Common myeloid progenitor, CD34-positive (primary cell): ENCODE measurements around the gene NEDD4L.

ENCODE experiments used
- CTCF ChIA-PET: fragments of 350-600 bp; sonication (Branson Sonifier 250); formaldehyde crosslinking; loops from one replicate; lab custom pipeline; 2021; ENCODE audit warnings: antibody characterized with exemption; lab: Charles Lee
- POLR2A ChIA-PET: fragments of 350-600 bp; sonication (Branson Sonifier 250); formaldehyde crosslinking; loops from one replicate; lab custom pipeline; 2021; ENCODE audit warnings: antibody characterized with exemption; lab: Charles Lee
- DNase-seq, 3 donors: peaks; one replicate each; pipeline versions ENCODE4 v3.0.0 to v3.0.0-alpha.2; 2013
- H3K27ac ChIP-seq, 2 experiments: 1 replicate in 1 of 2; 2 replicates in 1 of 2; pipeline ENCODE4 v1.7.0; 2013; ENCODE audit warnings: inconsistent platforms in 2 of 2, low read length in 2 of 2, mild to moderate bottlenecking in 2 of 2, low read depth in 1 of 2, moderate library complexity in 1 of 2; ENCODE audit not compliant: severe bottlenecking in 2 of 2, insufficient read depth in 1 of 2, poor library complexity in 1 of 2
- H3K27me3 ChIP-seq, 5 experiments: replicated peaks in 2 of 5; 1 replicate in 3 of 5; 2 replicates in 2 of 5; pipeline versions ENCODE4 v1.6.1 to v1.7.0; 2013; ENCODE audit warnings: low read length in 4 of 5, mild to moderate bottlenecking in 2 of 5, moderate library complexity in 2 of 5, inconsistent platforms in 1 of 5; ENCODE audit not compliant: insufficient read depth in 5 of 5, control insufficient read depth in 4 of 5
- H3K36me3 ChIP-seq, 4 experiments: 1 replicate in 2 of 4; 2 replicates in 2 of 4; pipeline versions ENCODE4 v1.6.1 to v1.7.0; 2013; ENCODE audit warnings: low read length in 3 of 4, control low read depth in 1 of 4, mild to moderate bottlenecking in 1 of 4; ENCODE audit not compliant: control insufficient read depth in 4 of 4, insufficient read depth in 4 of 4
- H3K4me1 ChIP-seq, 4 experiments: 1 replicate in 3 of 4; 2 replicates in 1 of 4; pipeline versions ENCODE4 v1.6.1 to v1.7.1; 2013; ENCODE audit warnings: low read length in 3 of 4, mild to moderate bottlenecking in 3 of 4, control low read depth in 1 of 4, inconsistent platforms in 1 of 4, moderate library complexity in 1 of 4; ENCODE audit not compliant: control insufficient read depth in 4 of 4, insufficient read depth in 4 of 4; ENCODE audit errors: control extremely low read depth in 1 of 4
- H3K4me3 ChIP-seq, 7 experiments: 1 replicate in 4 of 7; 2 replicates in 3 of 7; pipeline versions ENCODE4 v1.5.1 to v1.7.0; 2013; ENCODE audit warnings: mild to moderate bottlenecking in 7 of 7, low read length in 6 of 7, moderate library complexity in 6 of 7, inconsistent platforms in 2 of 7, low read depth in 2 of 7, control low read depth in 1 of 7; ENCODE audit not compliant: insufficient read depth in 4 of 7, control insufficient read depth in 1 of 7; ENCODE audit errors: extremely low read depth in 1 of 7
- H3K9me3 ChIP-seq, 5 experiments: 1 replicate in 4 of 5; 2 replicates in 1 of 5; pipeline versions ENCODE4 v1.6.1 to v1.7.1; 2013; ENCODE audit warnings: low read length in 4 of 5, mild to moderate bottlenecking in 2 of 5, inconsistent platforms in 1 of 5, low read depth in 1 of 5, moderate library complexity in 1 of 5; ENCODE audit not compliant: control insufficient read depth in 4 of 5, insufficient read depth in 2 of 5; ENCODE audit errors: control extremely low read depth in 1 of 5
- WGBS: methylation state at CpG from one replicate; pipeline ENCODE4 v1.1.5; 2013; ENCODE audit not compliant: insufficient coverage; 5-methylcytosine and 5-hydroxymethylcytosine counted together

The NEDD4L gene

GRCh38 chr18:58015065-58015780 is 28.8 kb upstream of the NEDD4L start:
- H3K4me3 ChIP-seq = no peak overlapping the region
- H3K36me3 ChIP-seq = no peaks in the 10 kb centered on the region
- WGBS = 86% methylated on average over 8 of the region's 13 CpGs
- POLR2A ChIA-PET = interaction anchor here (0.6 kb wide), 1 partner anchor 452 kb away, joined by 5 read pairs; no protein-coding TSS in a partner anchor
- peak in 1 of 3 donors; percentile 3 for DNase-seq
- H3K9me3 ChIP-seq = peaks cover 0 to 12% (median 2%) of the 10 kb centered on the region in 5 experiments
- H3K4me1 ChIP-seq = no peaks in the 10 kb centered on the region
- no peaks in the 10 kb centered on the region for H3K27me3 ChIP-seq
- H3K27ac ChIP-seq = no peak overlapping the region
- CTCF ChIA-PET = no interaction called here

DNA sequence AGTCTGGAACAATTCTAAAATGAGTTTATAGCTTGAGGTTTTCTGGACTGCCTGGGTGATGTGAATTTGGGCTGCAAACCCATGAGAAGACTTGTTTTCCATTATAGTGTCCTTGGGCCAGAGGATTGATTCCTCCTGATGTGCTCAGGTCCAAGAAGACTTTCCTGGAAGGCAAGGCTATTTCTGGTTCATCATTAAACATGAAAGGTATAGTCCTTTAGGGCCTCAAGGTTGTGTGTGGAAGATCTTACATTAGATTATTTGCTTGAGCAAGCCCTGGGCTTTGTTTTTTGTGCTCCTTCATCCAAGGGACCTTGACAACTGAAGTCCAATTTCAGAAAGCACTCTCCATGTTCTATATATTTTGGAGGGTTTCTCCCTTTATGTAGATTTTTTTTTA is 26.8 kb upstream of the NEDD4L start:
- Histone ChIP-seq H3K4me1 (no peaks in the 10 kb centered on the region), H3K36me3 (no peaks in the 10 kb centered on the region), H3K27me3 (no peaks in the 10 kb centered on the region), H3K4me3 (no peak overlapping the region), H3K27ac (no peak overlapping the region), H3K9me3 (peaks cover 0 to 12% (median 2%) of the 10 kb centered on the region in 5 experiments)
- ChIA-PET CTCF (no interaction called here), POLR2A (no interaction called here)
- DNase-seq = no peak

DNA sequence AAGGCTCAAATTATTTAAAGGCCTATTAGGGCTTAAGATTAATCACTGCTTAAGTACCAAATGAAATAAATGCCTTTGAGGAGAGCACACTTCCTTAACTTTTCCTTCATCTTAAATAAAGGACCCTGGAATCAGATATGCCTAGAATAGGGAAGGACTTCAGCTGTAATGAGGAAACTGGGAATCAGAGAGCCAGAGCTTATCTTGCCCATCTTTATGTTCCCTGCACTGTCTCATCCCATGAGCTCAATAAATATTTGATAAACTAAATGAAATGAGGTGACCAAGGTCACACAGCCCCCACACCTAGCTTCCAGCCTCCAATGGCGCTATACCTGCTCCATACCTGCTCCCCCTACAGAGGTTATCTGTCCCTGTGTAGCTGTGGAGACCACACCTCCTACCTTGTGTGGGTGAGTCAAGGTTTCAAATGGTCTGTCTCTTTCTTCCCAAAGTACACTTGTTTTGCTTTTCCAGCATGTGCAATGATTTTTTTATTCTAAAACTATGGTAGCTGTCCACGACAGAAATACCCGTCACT is 23.4 kb upstream of the NEDD4L start:
- 88% methylated on average over 3 of the region's 3 CpGs for WGBS
- H3K27me3 ChIP-seq = no peaks in the 10 kb centered on the region
- DNase-seq = no peak
- POLR2A ChIA-PET = no interaction called here
- no peak overlapping the region for H3K27ac ChIP-seq
- no peak overlapping the region for H3K4me3 ChIP-seq
- H3K36me3 ChIP-seq = no peaks in the 10 kb centered on the region
- CTCF ChIA-PET = no interaction called here
- H3K9me3 ChIP-seq = peaks cover 0 to 12% (median 2%) of the 10 kb centered on the region in 5 experiments
- no peaks in the 10 kb centered on the region for H3K4me1 ChIP-seq

DNA sequence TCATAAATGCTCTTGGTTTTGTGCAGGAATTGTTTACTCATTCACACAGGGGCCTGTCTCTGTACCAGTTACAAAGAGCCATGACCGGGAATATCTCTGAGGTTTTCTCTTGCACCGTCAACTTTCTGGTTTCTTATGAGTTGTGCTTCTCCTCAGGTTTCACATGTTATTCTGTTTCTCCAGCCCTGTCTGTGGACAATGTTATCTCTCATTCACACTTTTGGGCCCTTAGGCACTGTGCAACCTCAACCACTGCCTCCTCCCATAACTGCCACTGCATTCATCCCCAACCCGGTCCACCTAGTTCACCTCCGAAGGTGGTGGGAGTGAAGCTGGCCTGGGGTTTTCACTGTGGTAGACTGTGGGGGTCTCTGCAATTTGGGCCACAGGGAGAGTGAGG is 22.5 kb upstream of the NEDD4L start:
- Histone ChIP-seq H3K27ac (no peak overlapping the region), H3K27me3 (no peaks in the 10 kb centered on the region), H3K36me3 (no peaks in the 10 kb centered on the region), H3K4me3 (no peak overlapping the region), H3K9me3 (peaks cover 0 to 7% (median 2%) of the 10 kb centered on the region in 5 experiments), H3K4me1 (no peaks in the 10 kb centered on the region)
- POLR2A ChIA-PET = no interaction called here
- 100% methylated on average over 2 of the region's 4 CpGs for WGBS
- CTCF ChIA-PET = interaction anchor here (1.0 kb wide), 1 partner anchor 22 kb away, joined by 3 read pairs; the partner anchor contains the start of gene NEDD4L
- no peak for DNase-seq

GRCh38 chr18:58023108-58023507 is 20.9 kb upstream of the NEDD4L start:
- POLR2A ChIA-PET = no interaction called here

DNA sequence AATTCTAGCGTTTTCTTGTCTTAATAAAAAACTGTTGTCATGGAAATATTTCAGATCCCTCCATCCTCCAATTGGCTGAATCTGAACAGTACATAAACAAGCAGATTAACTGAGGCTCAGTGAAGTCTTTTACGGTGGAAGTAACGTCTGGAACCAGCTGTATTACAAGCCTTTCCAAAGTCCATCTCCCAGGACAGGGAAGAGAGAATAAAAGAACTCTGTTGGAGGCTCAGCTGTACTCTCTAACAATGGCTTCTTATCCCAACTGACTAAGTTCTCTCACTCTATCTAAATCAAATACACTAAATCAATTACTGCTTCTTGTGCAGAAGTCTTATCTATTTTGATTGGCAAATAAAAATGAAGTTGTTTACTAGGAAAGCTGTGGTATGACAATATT is 19.9 kb upstream of the NEDD4L start:
- Histone ChIP-seq H3K27me3 (peaks cover 0 to 5% (median 2%) of the 10 kb centered on the region in 5 experiments), H3K4me1 (no peaks in the 10 kb centered on the region), H3K36me3 (no peaks in the 10 kb centered on the region), H3K27ac (no peak overlapping the region), H3K4me3 (no peak overlapping the region), H3K9me3 (no peaks in the 10 kb centered on the region)
- POLR2A ChIA-PET = no interaction called here
- CTCF ChIA-PET = no interaction called here
- no peak for DNase-seq
- 100% methylated on average over 2 of the region's 3 CpGs for WGBS

More at GRCh38 chr18:58023108-58023507, 20.9 kb upstream of the NEDD4L start:
- WGBS = no CpG with 5 or more reads among the region's 2 CpGs
- H3K36me3 ChIP-seq = no peaks in the 10 kb centered on the region
- H3K4me1 ChIP-seq = no peaks in the 10 kb centered on the region
- H3K9me3 ChIP-seq = no peaks in the 10 kb centered on the region
- CTCF ChIA-PET = no interaction called here
- H3K4me3 ChIP-seq = no peak overlapping the region
- DNase-seq = no peak
- no peak overlapping the region for H3K27ac ChIP-seq
- H3K27me3 ChIP-seq = peaks cover 0 to 3% (median 0%) of the 10 kb centered on the region in 5 experiments

DNA sequence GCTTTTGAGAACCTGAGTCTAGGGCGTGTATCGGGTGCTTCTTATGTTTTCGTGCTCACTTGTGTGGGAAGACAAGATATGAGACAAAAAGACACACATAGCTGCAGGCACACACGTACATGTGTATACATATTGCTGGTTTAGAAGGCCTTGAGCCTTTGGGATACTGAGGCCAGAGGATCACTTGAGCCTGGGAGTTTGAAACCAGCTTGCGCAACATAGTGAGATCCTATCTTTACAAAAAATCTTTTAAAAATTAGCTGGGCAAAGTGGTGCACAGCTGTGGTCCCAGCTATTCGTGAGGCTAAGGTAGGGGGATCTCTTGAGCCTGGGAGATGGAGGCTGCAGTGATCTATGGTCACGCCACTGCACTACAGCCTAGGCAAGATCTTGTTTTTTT is 18.8 kb upstream of the NEDD4L start:
- CTCF ChIA-PET = interaction anchor here (1.2 to 1.6 kb wide), 3 partner anchors 13 to 21 kb away, joined by 3 read pairs; no protein-coding TSS in a partner anchor
- Histone ChIP-seq H3K27me3 (peaks cover 0 to 5% (median 2%) of the 10 kb centered on the region in 5 experiments), H3K4me3 (no peak overlapping the region), H3K4me1 (no peaks in the 10 kb centered on the region), H3K36me3 (no peaks in the 10 kb centered on the region), H3K27ac (no peak overlapping the region), H3K9me3 (no peaks in the 10 kb centered on the region)
- WGBS = 100% methylated on average over 6 of the region's 7 CpGs
- POLR2A ChIA-PET = no interaction called here
- no peak for DNase-seq
